H1 (cell line): Measurements from ENCODE around the gene PROM2. TPM values are rescaled to one million over a fixed set of nuclear protein-coding genes. Genes with fewer than 3 reads are reported as not detected.

Experiments used
- CTCF ChIA-PET: fragments of 300-600 bp; sonication (Branson Sonifier 250); formaldehyde crosslinking; loops from one replicate; lab custom pipeline; 2021; ENCODE audit not compliant: partially characterized antibody; lab: Charles Lee
- POLR2A ChIA-PET: fragments of 300-600 bp; sonication (Branson Sonifier 250); formaldehyde crosslinking; loops from one replicate; lab custom pipeline; 2021; ENCODE audit warnings: inconsistent platforms; ENCODE audit not compliant: partially characterized antibody; lab: Charles Lee
- DNase-seq, 2 experiments: peaks; one replicate each; pipeline versions ENCODE4 v3.0.0 to v3.0.0-alpha.2; 2010 to 2022; ENCODE audit warnings: low spot score in 2 of 2, low read depth in 1 of 2, mixed read lengths in 1 of 2
- FAIRE-seq: peaks from 2 replicates; lab custom pipeline; 2011; peaks lifted over from hg19 to GRCh38; lab: Jason Lieb, UNC
- H2AFZ ChIP-seq: 2 replicates; pipeline ENCODE4 v1.8.1; 2012; ENCODE audit warnings: low read length, inconsistent platforms
- H2AK5ac ChIP-seq: 2 replicates; pipeline ENCODE4 v1.6.1; 2013; ENCODE audit warnings: low read depth, low read length
- H2BK120ac ChIP-seq: replicated peaks from 2 replicates; pipeline ENCODE3; 2013; ENCODE audit warnings: low read depth, low read length, inconsistent platforms
- H2BK12ac ChIP-seq: 2 replicates; pipeline ENCODE4 v1.6.1; 2013; ENCODE audit warnings: low read depth, low read length
- H2BK15ac ChIP-seq: 2 replicates; pipeline ENCODE4 v1.6.1; 2013; ENCODE audit warnings: low read length
- H2BK20ac ChIP-seq: 2 replicates; pipeline ENCODE4 v1.6.1; 2013; ENCODE audit warnings: low read length
- H2BK5ac ChIP-seq: 2 replicates; pipeline ENCODE4 v1.6.1; 2013; ENCODE audit warnings: low read depth, low read length
- H3K14ac ChIP-seq: 2 replicates; pipeline ENCODE4 v1.6.1; 2013; ENCODE audit warnings: inconsistent platforms; ENCODE audit not compliant: insufficient read length
- H3K18ac ChIP-seq: 2 replicates; pipeline ENCODE4 v1.6.1; 2013; ENCODE audit warnings: low read length; ENCODE audit errors: extremely low read depth
- H3K23ac ChIP-seq: 2 replicates; pipeline ENCODE4 v1.6.1; 2013; ENCODE audit warnings: inconsistent platforms; ENCODE audit not compliant: insufficient read length
- H3K23me2 ChIP-seq: 2 replicates; pipeline ENCODE4 v1.6.1; 2013; ENCODE audit warnings: low read depth, low read length
- H3K27ac ChIP-seq: 2 replicates; pipeline ENCODE4 v1.6.1; 2011; ENCODE audit warnings: low read depth, low read length, inconsistent platforms
- H3K27me3 ChIP-seq, 4 experiments: replicated peaks in 1 of 4; 1 replicate in 1 of 4; 2 replicates in 3 of 4; pipeline versions ENCODE4 v1.6.1 to v1.8.1; 2011 to 2013; ENCODE audit warnings: low read length in 3 of 4, mild to moderate bottlenecking in 3 of 4, inconsistent platforms in 2 of 4, mixed read lengths in 2 of 4, moderate library complexity in 1 of 4; ENCODE audit not compliant: control insufficient read depth in 3 of 4, insufficient read depth in 3 of 4; ENCODE audit errors: extremely low read depth in 1 of 4
- H3K36me3 ChIP-seq, 4 experiments: 2 replicates each; pipeline versions ENCODE4 v1.6.1 to v1.8.1; 2011 to 2013; ENCODE audit warnings: mild to moderate bottlenecking in 4 of 4, low read length in 3 of 4, moderate library complexity in 2 of 4, control low read depth in 1 of 4, inconsistent platforms in 1 of 4; ENCODE audit not compliant: insufficient read depth in 4 of 4, control insufficient read depth in 2 of 4
- H3K4ac ChIP-seq: replicated peaks from 2 replicates; pipeline ENCODE3; 2013; ENCODE audit warnings: low read length, low read depth, mixed read lengths, inconsistent platforms; ENCODE audit not compliant: insufficient read length
- H3K4me1 ChIP-seq, 4 experiments: replicated peaks in 1 of 4; 1 replicate in 1 of 4; 2 replicates in 3 of 4; pipeline versions ENCODE4 v1.6.1 to v1.8.1; 2011 to 2013; ENCODE audit warnings: low read length in 3 of 4, inconsistent platforms in 2 of 4, mixed read lengths in 1 of 4; ENCODE audit not compliant: insufficient read depth in 4 of 4, control insufficient read depth in 3 of 4
- H3K4me2 ChIP-seq, 2 experiments: 2 replicates each; pipeline versions ENCODE4 v1.6.1 to v1.8.1; 2011 to 2013; ENCODE audit warnings: low read depth in 2 of 2, low read length in 2 of 2, control low read depth in 1 of 2, inconsistent platforms in 1 of 2, mild to moderate bottlenecking in 1 of 2; ENCODE audit not compliant: insufficient read depth in 1 of 2
- H3K4me3 ChIP-seq, 4 experiments: fragments of 200-600, 300-600 bp in 1 of 4; sonication (generic), shearing (Covaris generic), sonication (Bioruptor Twin) in 1 of 4; 2 replicates each; pipeline versions ENCODE4 v1.5.1 to v1.8.1; 2011 to 2016; ENCODE audit warnings: low read length in 4 of 4, low read depth in 3 of 4, control low read depth in 2 of 4, inconsistent platforms in 2 of 4, mild to moderate bottlenecking in 2 of 4, mixed read lengths in 1 of 4, moderate library complexity in 1 of 4; ENCODE audit not compliant: insufficient read depth in 2 of 4; ENCODE audit errors: extremely low read depth in 1 of 4
- H3K56ac ChIP-seq: replicated peaks from 2 replicates; pipeline ENCODE3; 2013; ENCODE audit warnings: low read depth, mild to moderate bottlenecking, mixed read lengths, low read length, inconsistent platforms; ENCODE audit not compliant: insufficient read length
- H3K79me1 ChIP-seq: 2 replicates; pipeline ENCODE4 v1.6.1; 2013; ENCODE audit warnings: low read depth, low read length, control low read depth
- H3K79me2 ChIP-seq, 2 experiments: 2 replicates each; pipeline versions ENCODE4 v1.6.1 to v1.8.1; 2012 to 2013; ENCODE audit warnings: low read length in 2 of 2, mild to moderate bottlenecking in 2 of 2, inconsistent platforms in 1 of 2; ENCODE audit not compliant: insufficient read depth in 2 of 2, control insufficient read depth in 1 of 2
- H3K9ac ChIP-seq, 4 experiments: replicated peaks in 1 of 4; 1 replicate in 1 of 4; 2 replicates in 3 of 4; pipeline versions ENCODE4 v1.6.1 to v1.8.1; 2011 to 2013; ENCODE audit warnings: low read depth in 3 of 4, low read length in 3 of 4, control low read depth in 2 of 4, mild to moderate bottlenecking in 2 of 4, moderate library complexity in 2 of 4, inconsistent platforms in 1 of 4; ENCODE audit errors: extremely low read depth in 1 of 4
- H3K9me3 ChIP-seq, 2 experiments: 2 replicates each; pipeline versions ENCODE4 v1.6.1 to v1.8.1; 2012 to 2013; ENCODE audit warnings: mild to moderate bottlenecking in 2 of 2, moderate library complexity in 2 of 2, control low read depth in 1 of 2, inconsistent platforms in 1 of 2, low read depth in 1 of 2, low read length in 1 of 2, mixed read lengths in 1 of 2; ENCODE audit not compliant: insufficient read depth in 2 of 2
- H4K20me1 ChIP-seq, 2 experiments: replicated peaks in 1 of 2; 2 replicates each; pipeline versions ENCODE3 to v1.8.1; 2011 to 2013; ENCODE audit warnings: inconsistent platforms in 2 of 2, low read length in 2 of 2, mild to moderate bottlenecking in 1 of 2; ENCODE audit not compliant: insufficient read depth in 2 of 2, control insufficient read depth in 1 of 2
- H4K5ac ChIP-seq: 2 replicates; pipeline ENCODE4 v1.6.1; 2013; ENCODE audit warnings: low read length, low read depth, mixed read lengths, inconsistent platforms; ENCODE audit not compliant: insufficient read length
- H4K8ac ChIP-seq: 2 replicates; pipeline ENCODE4 v1.8.0; 2013; ENCODE audit warnings: mild to moderate bottlenecking, moderate library complexity, low read length, inconsistent platforms; ENCODE audit not compliant: insufficient read depth; ENCODE audit errors: extremely low read depth
- H4K91ac ChIP-seq: replicated peaks from 2 replicates; pipeline ENCODE3; 2013; ENCODE audit warnings: low read length, mixed read lengths, inconsistent platforms; ENCODE audit not compliant: insufficient read length
- BRCA1 ChIP-seq: IDR thresholded peaks from 2 replicates; pipeline ENCODE4 v1.6.1; 2012; ENCODE audit warnings: low read depth, low read length, improper control_type of control experiment
- CBX5 ChIP-seq: fragments of 300-800, 300-1000 bp; sonication (generic); IDR thresholded peaks from 2 replicates; pipeline ENCODE4 v1.7.1; 2016; ENCODE audit warnings: antibody characterized with exemption, low read length, low read depth
- CBX8 ChIP-seq: fragments of 300-800, 300-1000 bp; sonication (generic); IDR thresholded peaks from 2 replicates; pipeline ENCODE4 v1.7.1; 2016; ENCODE audit warnings: low read depth, low read length, borderline replicate concordance
- CHD1 ChIP-seq: IDR thresholded peaks from 2 replicates; pipeline ENCODE4 v1.6.1; 2012; ENCODE audit warnings: low read depth, low read length, improper control_type of control experiment
- KDM4A ChIP-seq: IDR thresholded peaks from one replicate; pipeline ENCODE4 v1.7.1; 2012; ENCODE audit warnings: low read depth, mild to moderate bottlenecking, moderate library complexity, low read length, inconsistent platforms; ENCODE audit not compliant: severe bottlenecking
- NRF1 ChIP-seq: IDR thresholded peaks from 2 replicates; pipeline ENCODE4 v1.6.1; 2011; ENCODE audit warnings: mild to moderate bottlenecking, low read depth, low read length, improper control_type of control experiment
- SAP30 ChIP-seq: fragments of 300-600 bp; sonication (generic); IDR thresholded peaks from 2 replicates; pipeline ENCODE4 v1.7.1; 2012; ENCODE audit warnings: low read length, moderate library complexity, mild to moderate bottlenecking, inconsistent platforms; ENCODE audit not compliant: insufficient read depth, insufficient replicate concordance
- SIN3A ChIP-seq, 2 experiments: IDR thresholded peaks in 1 of 2; conservative IDR thresholded peaks in 1 of 2; 2 replicates each; pipeline ENCODE4 v1.6.1; 2011 to 2012; ENCODE audit warnings: low read length in 2 of 2, improper control_type of control experiment in 1 of 2, low read depth in 1 of 2, mild to moderate bottlenecking in 1 of 2
- SIRT6 ChIP-seq: IDR thresholded peaks from one replicate; pipeline ENCODE4 v1.7.1; 2012; ENCODE audit warnings: low read length, inconsistent platforms
- SRF ChIP-seq: IDR thresholded peaks from 2 replicates; pipeline ENCODE4 v1.6.1; 2011; ENCODE audit warnings: mild to moderate bottlenecking, low read depth, low read length, moderate library complexity
- TBP ChIP-seq: IDR thresholded peaks from 2 replicates; pipeline ENCODE4 v1.6.1; 2011; ENCODE audit warnings: low read depth, low read length, improper control_type of control experiment
- TCF12 ChIP-seq: IDR thresholded peaks from 2 replicates; pipeline ENCODE4 v1.6.1; 2011; ENCODE audit warnings: low read depth, mild to moderate bottlenecking, low read length
- WGBS, 2 experiments: shearing (Covaris generic) in 1 of 2; methylation state at CpG; one replicate each; pipeline versions ENCODE4 v1.1.6 to v1.1.7; 2013 to 2015; ENCODE audit warnings: low lambda C conversion rate in 2 of 2, mixed read lengths in 2 of 2, inconsistent platforms in 1 of 2, low coverage in 1 of 2, missing lambda C conversion rate in 1 of 2; ENCODE audit not compliant: insufficient replicate concordance in 2 of 2, insufficient coverage in 1 of 2, insufficient read length in 1 of 2; ENCODE audit errors: extremely low coverage in 1 of 2, missing lambda C conversion rate in 1 of 2; 5-methylcytosine and 5-hydroxymethylcytosine counted together
- polyA plus RNA-seq, 7 experiments: library from polyadenylated mRNA; depleted of rRNA in 3 of 7; stranded (reverse) in 5 of 7; unstranded in 2 of 7; fragments of >200 nt in 5 of 7; fragments of 200-250 nt in 2 of 7; gene quantifications; 1 replicate in 5 of 7; 2 replicates in 1 of 7; 4 replicates in 1 of 7; pipeline versions ENCODE4 v1.2.1 to v1.2.3, GENCODE V29; 2011 to 2013; ENCODE audit warnings: missing spikeins in 2 of 7, mixed read lengths in 2 of 7
- total RNA-seq: library from RNA; stranded (reverse); fragmentation: NEBNext Ultra II Directional; extraction: Animal tissue kit (Norgen Biotek cat#: 25700); gene quantifications from 2 replicates; pipeline ENCODE4 v1.2.1, GENCODE V29; 2021
- TF ChIP-seq, protein P1 (sequence below): IDR thresholded peaks from 2 replicates; pipeline ENCODE4 v1.6.1; 2012; ENCODE audit warnings: inconsistent platforms

The PROM2 gene
- total and polyA plus RNA-seq, 2 of the 8 experiments (the other 6 are each of a cell fraction or from before 2014, with no cell fraction given), result 1.6 to 3.8 TPM

GRCh38 chr2:95240091-95240490 lies 34.2 kb upstream of the PROM2 start:
- no peak overlapping the region for H4K8ac ChIP-seq
- FAIRE-seq, result no peak
- no peak overlapping the region for H3K56ac ChIP-seq
- no peak overlapping the region for H3K18ac ChIP-seq
- H2BK120ac ChIP-seq, result no peak overlapping the region
- CTCF ChIA-PET, result interaction anchor here (1.7 kb wide), 1 partner anchor 8 kb away, joined by 6 read pairs; no protein-coding TSS in a partner anchor
- no peak overlapping the region for H3K9ac ChIP-seq
- no peaks in the 10 kb centered on the region for H3K4me1 ChIP-seq
- H2BK20ac ChIP-seq, result no peak overlapping the region
- no peak overlapping the region for H3K4ac ChIP-seq
- POLR2A ChIA-PET, result no interaction called here
- H3K27ac ChIP-seq, result no peak overlapping the region
- H3K79me2 ChIP-seq, result no peaks in the 10 kb centered on the region
- 91% methylated on average over 5 of the region's 5 CpGs; no CpG with 5 or more reads in 1 of the 2 experiments for WGBS, 2 experiments
- no peaks in the 10 kb centered on the region for H3K79me1 ChIP-seq
- no peaks in the 10 kb centered on the region for H4K20me1 ChIP-seq
- no peak overlapping the region for H2AFZ ChIP-seq
- no peak overlapping the region for H2BK5ac ChIP-seq
- no peak overlapping the region for H3K4me3 ChIP-seq
- peaks cover 47 to 79% of the 10 kb centered on the region in 2 experiments for H3K9me3 ChIP-seq
- no peaks in the 10 kb centered on the region for H3K27me3 ChIP-seq
- no peak for TF ChIP-seq SRF
- no peak for TF ChIP-seq SIRT6
- TF ChIP-seq CHD1, result no peak
- no peak for TF ChIP-seq KDM4A
- TF ChIP-seq BRCA1, result no peak
- TF ChIP-seq, protein P1, sequence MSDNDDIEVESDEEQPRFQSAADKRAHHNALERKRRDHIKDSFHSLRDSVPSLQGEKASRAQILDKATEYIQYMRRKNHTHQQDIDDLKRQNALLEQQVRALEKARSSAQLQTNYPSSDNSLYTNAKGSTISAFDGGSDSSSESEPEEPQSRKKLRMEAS, result no peak
- no peak for TF ChIP-seq TBP
- TF ChIP-seq SAP30, result no peak
- TF ChIP-seq NRF1, result no peak
- TF ChIP-seq CBX5, result no peak
- no peak for TF ChIP-seq TCF12
- no peak for TF ChIP-seq CBX8
- no peak for TF ChIP-seq SIN3A (conservative IDR thresholded peaks at IDR 0.05 in 1 of 2, IDR thresholded peaks at IDR 0.05 in 1 of 2; ENCODE audit: low read depth in 1 of 2, low read length in 2 of 2)
- H2AK5ac ChIP-seq, result no peak overlapping the region
- no peaks in the 10 kb centered on the region for H3K36me3 ChIP-seq
- no peak overlapping the region for H4K91ac ChIP-seq
- no peak overlapping the region for H4K5ac ChIP-seq
- H3K23ac ChIP-seq, result no peak overlapping the region
- H2BK15ac ChIP-seq, result no peak overlapping the region
- H3K4me2 ChIP-seq, result no peak overlapping the region
- H2BK12ac ChIP-seq, result no peak overlapping the region
- no peak for DNase-seq
- H3K14ac ChIP-seq, result no peak overlapping the region
- H3K23me2 ChIP-seq, result no peaks in the 10 kb centered on the region
